Adrenal gland (tissue), 12 donors: ENCODE results near the gene NACC2. TPM values are rescaled to one million over a fixed set of nuclear protein-coding genes. Genes with fewer than 3 reads are reported as not detected.

ENCODE experiments used
- DNase-seq, 7 donors: peaks; one replicate each; pipeline ENCODE4 v3.0.0-alpha.2; 2019 to 2020
- H3K27ac ChIP-seq, 5 donors: fragments of 200-600 bp; sonication (generic) in 4 of 5; 1 replicate in 3 of 5; 2 replicates in 2 of 5; pipeline versions ENCODE4 v1.5.1 to v1.8.0; 2016 to 2020; ENCODE audit warnings: mild to moderate bottlenecking in 1 of 5
- H3K27me3 ChIP-seq: fragments of 200-600 bp; 2 replicates; pipeline ENCODE4 v1.8.0; 2021
- H3K36me3 ChIP-seq, 2 donors: fragments of 200-600 bp; replicated peaks in 1 of 2; 1 replicate in 1 of 2; 2 replicates in 1 of 2; pipeline versions ENCODE4 v1.5.1 to v1.8.0; 2018 to 2022
- H3K4me1 ChIP-seq, 2 donors: fragments of 200-600 bp; replicated peaks in 1 of 2; 1 replicate in 1 of 2; 2 replicates in 1 of 2; pipeline versions ENCODE4 v1.5.1 to v1.8.0; 2018 to 2021
- H3K4me3 ChIP-seq, 4 donors: fragments of 200-600 bp; sonication (generic) in 3 of 4; one replicate each; pipeline ENCODE4 v1.5.1; 2016 to 2018
- H3K9me3 ChIP-seq, 3 donors: fragments of 200-600 bp; sonication (generic) in 1 of 3; replicated peaks in 1 of 3; 1 replicate in 2 of 3; 2 replicates in 1 of 3; pipeline versions ENCODE4 v1.5.1 to v1.8.0; 2016 to 2021
- POLR2A ChIP-seq, 2 donors: fragments of 450-650 bp; IDR thresholded peaks; one replicate each; pipeline ENCODE4 v1.6.1; 2017; ENCODE audit warnings: antibody characterized with exemption in 2 of 2, mild to moderate bottlenecking in 2 of 2, moderate library complexity in 1 of 2
- WGBS, 4 donors: extraction: QIAGEN DNeasy Blood & Tissue Kit in 2 of 4; methylation state at CpG; one replicate each; pipeline versions ENCODE4 v1.1.5 to v1.1.7; 2013 to 2017; 5-methylcytosine and 5-hydroxymethylcytosine counted together
- intact Hi-C, 2 donors: fragments of 100-400 bp; cut with DNase I; formaldehyde crosslinking; loops; one replicate each; pipeline versions ENCODE4 v1.14.1 to v1.15.0; 2022 to 2023
- polyA plus RNA-seq, 3 donors: library from polyadenylated mRNA; stranded (reverse); fragments of 200-250 nt in 2 of 3; fragments of 350-450 nt in 1 of 3; fragmentation: Illumina TruSeq in 1 of 3; extraction: RNeasy Lipid Tissue Mini Kit (QIAGEN cat#74804) in 1 of 3; gene quantifications; one replicate each; pipeline ENCODE4 v1.2.3, GENCODE V29; 2013 to 2014
- total RNA-seq, 9 donors: library from RNA; depleted of rRNA in 4 of 9; stranded (reverse); fragments of >200 nt in 4 of 9; fragments of 120-200 nt in 1 of 9; fragmentation: NEBNext Ultra II Directional in 1 of 9; extraction: Animal tissue kit (Norgen Biotek cat#: 25700) in 1 of 9; gene quantifications; one replicate each; pipeline versions ENCODE4 v1.1.0 to v1.2.4, GENCODE V29; 2013 to 2023
- TF ChIP-seq, protein P1 (sequence below), 6 experiments: fragments of 450-650 bp in 4 of 6; fragments of 200-600 bp in 2 of 6; sonication (generic) in 1 of 6; IDR thresholded peaks; 1 replicate in 5 of 6; 2 replicates in 1 of 6; pipeline versions ENCODE4 v1.5.1 to v1.8.0; 2016 to 2021; ENCODE audit warnings: antibody characterized with exemption in 6 of 6, mild to moderate bottlenecking in 2 of 6, moderate library complexity in 1 of 6
- donor health status: healthy with polysubstance abuse.
- donor health status: Bipolar disorder and iron deficiency.
- donor health status: DM: yes; HTN: yes; CAD: no.
- donor health status: DM: no; HTN: no; CAD: no.
- donor health status: DM: no; HTN: no; CAD: no.
- donor health status: DM: yes; HTN: yes; CAD: no.

Gene NACC2
- total and polyA plus RNA-seq, 12 donors = 3.3 to 61.0 (median 35.3) TPM

DNA sequence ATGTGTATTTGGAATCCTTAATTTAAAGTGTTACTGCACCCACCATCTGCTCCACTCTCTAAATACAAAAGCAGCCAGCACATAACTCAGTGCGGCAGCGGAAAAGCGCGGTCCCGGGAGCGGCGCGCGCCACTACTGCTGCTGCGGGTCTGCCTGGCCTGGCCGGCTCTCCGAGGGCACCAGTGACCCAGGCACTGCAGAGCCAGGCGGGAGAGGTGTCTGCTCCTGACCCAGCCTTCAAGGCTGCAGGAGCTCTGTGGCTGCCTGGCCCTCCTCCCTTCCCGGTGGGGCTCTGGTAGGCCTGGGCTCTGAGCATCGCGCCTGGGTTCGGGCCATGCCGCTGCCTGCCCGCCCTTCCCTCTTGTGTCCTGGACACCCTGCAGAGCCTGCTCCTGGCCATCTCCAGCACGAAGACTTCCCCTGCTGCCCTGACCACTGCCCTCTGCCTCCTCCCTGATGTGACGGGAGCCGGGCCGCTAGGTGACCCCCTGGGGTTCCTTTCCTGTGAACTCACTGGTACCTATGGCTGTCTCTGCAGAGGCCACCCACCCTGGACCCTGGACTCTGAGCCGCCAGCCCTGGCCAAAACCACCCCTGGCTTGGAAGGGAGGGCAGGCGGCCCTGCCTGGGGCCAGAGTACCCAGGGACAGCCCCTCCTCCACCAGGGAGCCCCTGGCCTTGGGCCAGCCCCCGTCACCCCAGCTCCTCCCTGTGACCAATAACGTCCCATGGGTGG, 101.2 kb downstream of the NACC2 start:
- Histone ChIP-seq H3K27ac (peak overlapping the region; percentile 81 to 91 (median 84)), H3K9me3 (no peaks in the 10 kb centered on the region), H3K4me3 (no peak overlapping the region), H3K36me3 (no peaks in the 10 kb centered on the region), H3K4me1 (peaks cover 18 to 37% of the 10 kb centered on the region in 2 donors), H3K27me3 (no peaks in the 10 kb centered on the region)
- 72 to 88% (median 78%) methylated on average over 19 to 27 of the region's 27 CpGs for WGBS, 4 donors
- TF ChIP-seq, protein P1, sequence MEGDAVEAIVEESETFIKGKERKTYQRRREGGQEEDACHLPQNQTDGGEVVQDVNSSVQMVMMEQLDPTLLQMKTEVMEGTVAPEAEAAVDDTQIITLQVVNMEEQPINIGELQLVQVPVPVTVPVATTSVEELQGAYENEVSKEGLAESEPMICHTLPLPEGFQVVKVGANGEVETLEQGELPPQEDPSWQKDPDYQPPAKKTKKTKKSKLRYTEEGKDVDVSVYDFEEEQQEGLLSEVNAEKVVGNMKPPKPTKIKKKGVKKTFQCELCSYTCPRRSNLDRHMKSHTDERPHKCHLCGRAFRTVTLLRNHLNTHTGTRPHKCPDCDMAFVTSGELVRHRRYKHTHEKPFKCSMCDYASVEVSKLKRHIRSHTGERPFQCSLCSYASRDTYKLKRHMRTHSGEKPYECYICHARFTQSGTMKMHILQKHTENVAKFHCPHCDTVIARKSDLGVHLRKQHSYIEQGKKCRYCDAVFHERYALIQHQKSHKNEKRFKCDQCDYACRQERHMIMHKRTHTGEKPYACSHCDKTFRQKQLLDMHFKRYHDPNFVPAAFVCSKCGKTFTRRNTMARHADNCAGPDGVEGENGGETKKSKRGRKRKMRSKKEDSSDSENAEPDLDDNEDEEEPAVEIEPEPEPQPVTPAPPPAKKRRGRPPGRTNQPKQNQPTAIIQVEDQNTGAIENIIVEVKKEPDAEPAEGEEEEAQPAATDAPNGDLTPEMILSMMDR (IDR thresholded peaks at IDR 0.05) = no peak
- TF ChIP-seq POLR2A (IDR thresholded peaks at IDR 0.05) = no peak
- peak in 2 of 7 donors; percentile 56 for DNase-seq
- intact Hi-C loops = no loop called here

DNA sequence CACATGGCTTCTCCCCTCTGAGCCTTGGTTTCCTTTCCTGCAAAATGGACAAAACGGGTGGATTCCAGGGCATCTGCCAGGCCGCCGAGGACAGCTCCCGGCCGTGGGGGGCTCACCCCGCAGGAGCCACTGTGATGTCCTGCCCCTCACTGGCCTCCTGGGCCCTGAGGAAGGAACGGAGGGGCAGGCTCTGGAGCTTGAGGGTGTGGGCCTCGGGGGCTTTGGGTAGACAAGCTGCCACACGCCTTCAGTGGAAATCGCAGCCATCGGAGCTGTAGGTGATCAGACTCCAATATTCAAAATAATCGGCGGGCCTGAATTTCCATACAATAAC, 101.7 kb downstream of the NACC2 start:
- Histone ChIP-seq H3K9me3 (no peaks in the 10 kb centered on the region), H3K4me1 (peaks cover 18 to 37% of the 10 kb centered on the region in 2 donors), H3K4me3 (peak overlapping the region in 1 of 4 donors; percentile 41), H3K36me3 (no peaks in the 10 kb centered on the region), H3K27me3 (no peaks in the 10 kb centered on the region), H3K27ac (peak overlapping the region; percentile 81 to 91 (median 84))
- TF ChIP-seq, protein P1 (IDR thresholded peaks at IDR 0.05) = no peak
- no peak for TF ChIP-seq POLR2A (IDR thresholded peaks at IDR 0.05)
- intact Hi-C loops = no loop called here
- no peak for DNase-seq
- WGBS, 4 donors = 67 to 79% (median 69%) methylated on average over 12 to 13 of the region's 13 CpGs

DNA sequence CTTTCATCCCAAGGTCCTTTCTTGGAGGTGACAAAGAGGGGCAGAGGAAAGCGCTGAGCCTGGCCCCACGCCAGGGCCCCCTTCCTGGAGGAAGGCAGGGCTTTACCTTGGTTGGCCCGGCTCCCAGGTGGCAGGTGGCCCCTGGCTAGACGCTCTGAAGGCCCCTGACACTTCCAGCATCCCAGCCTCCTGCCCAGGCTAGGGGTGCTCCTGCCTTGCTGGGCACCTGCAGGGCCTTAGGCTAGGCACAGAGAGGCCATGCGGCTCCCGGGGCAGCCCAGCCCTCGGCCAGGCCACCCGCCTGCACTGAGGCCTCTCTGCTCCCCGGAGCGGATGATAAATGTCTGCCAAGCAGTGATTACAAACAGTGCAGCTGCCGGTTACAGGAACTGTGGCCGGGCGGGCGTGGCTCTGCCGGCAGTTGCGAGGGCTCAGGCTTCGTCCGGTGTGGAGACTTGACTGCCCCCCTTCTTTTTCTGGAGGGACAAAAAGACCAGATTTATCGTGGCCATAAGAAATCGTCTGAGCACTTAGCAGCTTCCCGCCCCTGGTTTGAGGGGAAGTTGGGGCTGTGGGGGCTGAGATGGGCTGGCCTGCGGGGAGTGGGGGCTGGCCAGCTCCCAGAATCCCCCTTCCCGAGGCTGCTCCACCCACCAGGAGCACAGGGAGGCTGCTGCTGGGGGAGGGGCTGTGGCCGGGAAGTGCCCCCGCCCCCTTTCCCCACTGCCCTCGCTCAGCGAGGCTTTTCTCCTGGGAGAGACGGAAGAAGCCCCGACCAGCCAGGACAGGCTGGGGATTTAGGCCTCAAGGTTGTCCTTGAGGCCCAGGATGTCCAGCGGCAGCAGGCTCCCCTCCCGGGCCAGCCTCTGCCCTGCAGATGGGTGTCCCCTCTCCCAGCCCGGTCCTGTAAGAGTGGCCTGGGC, 102.3 kb downstream of the NACC2 start:
- Histone ChIP-seq H3K27me3 (no peaks in the 10 kb centered on the region), H3K9me3 (no peaks in the 10 kb centered on the region), H3K36me3 (no peaks in the 10 kb centered on the region), H3K4me1 (peaks cover 18 to 37% of the 10 kb centered on the region in 2 donors), H3K27ac (peak overlapping the region; percentile 81 to 91 (median 84)), H3K4me3 (peak overlapping the region in 1 of 4 donors; percentile 41)
- peak; percentile 9 to 65 for TF ChIP-seq POLR2A (IDR thresholded peaks at IDR 0.05)
- TF ChIP-seq, protein P1 (IDR thresholded peaks at IDR 0.05) = no peak
- peak; percentile 76 to 96 (median 93) for DNase-seq
- WGBS, 4 donors = 0 to 5% (median 5%) methylated on average over 10 to 32 of the region's 32 CpGs
- intact Hi-C loops = no loop called here

DNA sequence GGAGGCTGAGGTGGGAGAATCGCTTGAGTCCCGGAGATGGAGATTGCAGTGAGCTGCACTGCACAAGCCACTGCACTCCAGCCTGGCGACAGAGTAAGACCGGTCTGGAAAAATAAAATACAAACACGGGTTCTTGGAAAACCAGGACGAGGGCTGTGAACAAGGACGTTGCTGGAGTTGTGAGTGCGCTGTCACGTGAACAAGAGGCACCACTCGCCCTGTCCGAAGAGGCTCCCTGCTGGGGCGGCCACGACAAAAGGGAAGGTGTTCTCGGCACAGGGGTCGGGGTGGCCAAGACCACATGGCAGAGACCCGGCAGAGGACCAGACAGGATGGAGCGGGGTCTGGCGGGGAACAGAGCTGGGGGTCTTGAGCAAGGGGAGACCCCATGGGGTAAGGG, 103.3 kb downstream of the NACC2 start:
- peak overlapping the region in 4 of 5 donors; percentile 83 to 91 (median 87) for H3K27ac ChIP-seq
- intact Hi-C loops = no loop called here

More for the DNA sequence above, 103.3 kb downstream of the NACC2 start:
- WGBS, 4 donors = 71 to 83% (median 77%) methylated on average over 18 of the region's 18 CpGs
- DNase-seq = peak in 2 of 7 donors; percentile 61 to 64
- peaks cover 18 to 37% of the 10 kb centered on the region in 2 donors for H3K4me1 ChIP-seq
- no peaks in the 10 kb centered on the region for H3K27me3 ChIP-seq
- no peaks in the 10 kb centered on the region for H3K9me3 ChIP-seq
- no peak overlapping the region for H3K4me3 ChIP-seq
- no peaks in the 10 kb centered on the region for H3K36me3 ChIP-seq
- TF ChIP-seq, protein P1 (IDR thresholded peaks at IDR 0.05) = no peak
